ENCODE measurements around the gene NPAS3.

The NPAS3 gene

DNA sequence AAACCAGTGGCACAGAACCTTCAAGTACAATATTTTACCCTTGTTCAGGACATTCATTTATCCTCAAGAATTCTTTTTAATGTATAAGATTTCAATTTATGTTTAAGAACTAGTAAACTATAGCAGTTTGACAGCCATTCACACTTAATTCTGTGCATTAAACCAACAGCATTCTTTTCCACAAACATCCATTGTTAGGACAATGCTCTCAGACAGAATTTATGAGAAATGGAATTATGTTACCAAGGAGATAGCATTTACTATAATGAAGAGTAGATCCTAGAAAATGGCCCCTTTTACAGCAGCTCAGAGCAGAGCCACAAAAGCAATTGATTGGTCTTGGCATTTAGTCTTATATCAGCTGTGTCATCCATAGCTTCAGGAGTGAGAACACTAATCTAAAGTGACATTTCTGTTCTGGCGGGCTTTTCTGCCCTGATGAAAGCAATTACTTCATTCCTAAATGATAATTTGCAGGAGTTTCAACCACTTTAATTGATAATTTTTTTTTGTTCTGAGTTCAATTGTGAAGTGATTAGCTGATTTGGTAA is 268.9 kb downstream of the NPAS3 start:
- Histone ChIP-seq H3K4me3 (ENCODE audit: low read length) (no peak overlapping the region), H3K9me3 (ENCODE audit: control insufficient read depth, insufficient read depth, low read length) (no peaks in the 10 kb centered on the region), H3K4me1 (ENCODE audit: control insufficient read depth, insufficient read depth, low read length) (no peaks in the 10 kb centered on the region), H3K27ac (ENCODE audit: low read length) (no peak overlapping the region), H3K27me3 (ENCODE audit: control insufficient read depth, insufficient read depth, low read length) (no peaks in the 10 kb centered on the region), H3K36me3 (ENCODE audit: control insufficient read depth, insufficient read depth, low read length) (no peaks in the 10 kb centered on the region)
- no CpG with 5 or more reads among the region's 1 CpG for WGBS (ENCODE audit: insufficient coverage, insufficient read length)
- no peak for DNase-seq (ENCODE audit: low read depth, low spot score)

DNA sequence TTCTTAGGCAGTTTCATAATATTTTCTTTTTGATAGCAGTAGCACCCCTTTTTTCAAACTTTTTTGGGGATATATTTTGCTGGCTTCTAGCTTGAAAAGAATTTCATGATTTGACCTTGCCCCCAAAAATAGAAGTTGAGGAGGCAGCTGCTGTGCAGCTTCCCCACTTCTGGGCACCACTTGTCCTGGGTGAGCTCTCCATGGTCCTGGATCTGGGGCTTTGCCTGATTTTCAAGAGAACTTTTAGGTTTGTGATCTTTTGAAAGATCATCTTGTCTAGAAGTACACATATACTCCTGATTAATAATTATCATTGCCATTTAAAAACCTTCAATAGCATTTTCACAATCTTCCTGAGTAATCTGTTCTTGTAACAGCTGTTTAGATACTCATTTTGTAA is 271.6 kb downstream of the NPAS3 start:
- Histone ChIP-seq H3K9me3 (ENCODE audit: control insufficient read depth, insufficient read depth, low read length) (no peaks in the 10 kb centered on the region), H3K27me3 (ENCODE audit: control insufficient read depth, insufficient read depth, low read length) (no peaks in the 10 kb centered on the region), H3K27ac (ENCODE audit: low read length) (no peak overlapping the region), H3K4me1 (ENCODE audit: control insufficient read depth, insufficient read depth, low read length) (no peaks in the 10 kb centered on the region), H3K36me3 (ENCODE audit: control insufficient read depth, insufficient read depth, low read length) (no peaks in the 10 kb centered on the region), H3K4me3 (ENCODE audit: low read length) (no peak overlapping the region)
- peak; percentile 11 for DNase-seq (ENCODE audit: low read depth, low spot score)

DNA sequence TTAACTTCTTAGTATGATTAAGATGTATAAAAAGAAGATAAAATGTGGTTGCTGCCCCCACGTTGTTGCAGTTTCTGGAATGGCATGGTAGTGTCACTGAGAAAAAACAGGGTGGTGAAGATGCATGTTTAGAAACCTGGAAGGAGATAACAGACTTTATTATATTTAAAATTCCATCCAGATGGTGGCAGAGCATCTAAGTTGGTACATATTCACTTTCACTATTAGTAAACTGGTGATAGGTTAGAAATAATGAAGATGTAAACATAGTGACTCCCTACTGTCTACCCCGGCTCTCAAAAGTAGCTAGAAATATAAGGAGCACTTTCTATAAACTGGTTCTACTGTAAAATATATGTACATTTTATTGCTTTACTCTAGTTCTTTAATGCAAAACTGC is 279.3 kb downstream of the NPAS3 start:
- Histone ChIP-seq H3K27me3 (ENCODE audit: control insufficient read depth, insufficient read depth, low read length) (no peaks in the 10 kb centered on the region), H3K36me3 (ENCODE audit: control insufficient read depth, insufficient read depth, low read length) (no peaks in the 10 kb centered on the region), H3K9me3 (ENCODE audit: control insufficient read depth, insufficient read depth, low read length) (no peaks in the 10 kb centered on the region), H3K4me3 (ENCODE audit: low read length) (no peak overlapping the region), H3K27ac (ENCODE audit: low read length) (no peak overlapping the region), H3K4me1 (ENCODE audit: control insufficient read depth, insufficient read depth, low read length) (no peaks in the 10 kb centered on the region)
- no CpG with 5 or more reads among the region's 2 CpGs for WGBS (ENCODE audit: insufficient coverage, insufficient read length)
- no peak for DNase-seq (ENCODE audit: low read depth, low spot score)

DNA sequence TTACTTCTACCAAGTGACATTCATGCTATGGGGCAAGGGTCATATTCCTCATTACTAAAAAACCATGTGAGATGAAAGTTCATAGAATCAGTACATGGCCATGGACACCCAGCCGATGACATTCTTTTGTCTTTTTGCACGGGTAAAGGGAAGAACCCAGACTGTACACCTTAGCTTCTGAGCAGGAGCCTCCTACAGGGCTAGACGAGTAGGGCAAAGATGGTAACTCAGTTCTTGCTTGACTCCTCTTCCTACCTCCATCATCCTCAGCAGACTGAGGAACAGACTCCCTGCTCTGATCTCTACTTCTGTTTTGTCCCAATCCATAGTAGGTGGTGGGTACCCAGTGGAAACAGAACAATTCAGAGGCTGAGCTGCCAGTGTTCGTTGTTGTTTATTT is 281.3 kb downstream of the NPAS3 start:
- Histone ChIP-seq H3K9me3 (ENCODE audit: control insufficient read depth, insufficient read depth, low read length) (no peaks in the 10 kb centered on the region), H3K27me3 (ENCODE audit: control insufficient read depth, insufficient read depth, low read length) (no peaks in the 10 kb centered on the region), H3K4me3 (ENCODE audit: low read length) (no peak overlapping the region), H3K36me3 (ENCODE audit: control insufficient read depth, insufficient read depth, low read length) (no peaks in the 10 kb centered on the region), H3K27ac (ENCODE audit: low read length) (no peak overlapping the region), H3K4me1 (ENCODE audit: control insufficient read depth, insufficient read depth, low read length) (no peaks in the 10 kb centered on the region)
- DNase-seq (ENCODE audit: low read depth, low spot score) = no peak
- WGBS (ENCODE audit: insufficient coverage, insufficient read length) = no CpG with 5 or more reads among the region's 4 CpGs

DNA sequence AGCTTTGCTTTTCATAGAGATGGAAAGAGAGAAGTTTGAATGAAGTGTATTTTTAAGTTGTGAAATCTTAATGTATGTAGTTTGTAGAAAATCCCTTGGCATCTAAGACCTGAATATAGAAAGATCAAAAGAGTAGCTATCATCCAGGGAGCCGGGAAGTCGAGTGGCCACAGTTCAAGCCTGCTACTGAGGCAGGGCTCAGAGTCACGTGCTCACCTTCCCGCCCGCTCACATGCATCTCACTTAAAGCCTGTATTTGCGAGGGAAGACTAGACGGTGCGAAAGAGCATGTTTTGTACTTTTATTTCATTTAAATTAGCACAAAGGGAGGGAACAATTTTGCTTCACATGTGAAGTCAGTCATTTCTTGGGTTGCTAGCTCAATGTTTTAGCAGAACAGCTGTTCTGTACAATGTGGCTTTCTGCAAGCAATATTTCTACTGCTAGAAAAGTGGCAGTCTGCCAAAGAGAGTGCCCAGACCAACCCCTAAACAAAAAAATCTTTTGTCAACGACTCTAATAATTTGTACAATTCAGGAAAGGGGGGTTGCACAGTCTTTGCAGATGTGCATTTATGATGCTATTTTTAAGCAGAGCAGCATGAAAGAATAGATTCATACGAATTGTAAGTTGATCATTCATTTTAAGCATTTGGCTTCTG is 290.7 kb downstream of the NPAS3 start:
- WGBS (ENCODE audit: insufficient coverage, insufficient read length) = no CpG with 5 or more reads among the region's 10 CpGs
- Histone ChIP-seq H3K27ac (ENCODE audit: low read length) (no peak overlapping the region), H3K9me3 (ENCODE audit: control insufficient read depth, insufficient read depth, low read length) (no peaks in the 10 kb centered on the region), H3K4me1 (ENCODE audit: control insufficient read depth, insufficient read depth, low read length) (no peaks in the 10 kb centered on the region), H3K36me3 (ENCODE audit: control insufficient read depth, insufficient read depth, low read length) (no peaks in the 10 kb centered on the region), H3K27me3 (ENCODE audit: control insufficient read depth, insufficient read depth, low read length) (no peaks in the 10 kb centered on the region), H3K4me3 (ENCODE audit: low read length) (no peak overlapping the region)
- no peak for DNase-seq (ENCODE audit: low read depth, low spot score)

DNA sequence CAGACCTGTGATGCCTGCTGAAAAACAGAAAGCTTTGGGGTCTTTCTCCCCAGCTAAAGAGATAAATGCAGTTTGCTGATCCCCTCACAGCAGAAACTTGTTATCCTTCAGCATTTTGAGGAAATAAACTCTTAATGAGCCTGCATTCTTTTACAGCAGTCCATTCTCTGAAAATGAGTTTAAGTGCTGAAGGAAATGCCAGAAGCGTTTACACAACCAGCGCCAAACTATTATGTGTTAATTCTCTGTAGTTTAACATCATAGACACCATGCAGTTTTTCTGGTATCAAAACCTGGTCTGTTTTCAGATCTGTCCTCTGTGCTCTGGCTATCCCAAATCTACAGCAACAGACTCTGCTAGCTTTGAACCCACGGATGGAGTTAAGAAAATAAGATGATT is 291.3 kb downstream of the NPAS3 start:
- Histone ChIP-seq H3K27ac (ENCODE audit: low read length) (no peak overlapping the region), H3K4me3 (ENCODE audit: low read length) (no peak overlapping the region), H3K27me3 (ENCODE audit: control insufficient read depth, insufficient read depth, low read length) (no peaks in the 10 kb centered on the region), H3K9me3 (ENCODE audit: control insufficient read depth, insufficient read depth, low read length) (no peaks in the 10 kb centered on the region), H3K36me3 (ENCODE audit: control insufficient read depth, insufficient read depth, low read length) (no peaks in the 10 kb centered on the region), H3K4me1 (ENCODE audit: control insufficient read depth, insufficient read depth, low read length) (no peaks in the 10 kb centered on the region)
- no CpG with 5 or more reads among the region's 3 CpGs for WGBS (ENCODE audit: insufficient coverage, insufficient read length)
- DNase-seq (ENCODE audit: low read depth, low spot score) = no peak

DNA sequence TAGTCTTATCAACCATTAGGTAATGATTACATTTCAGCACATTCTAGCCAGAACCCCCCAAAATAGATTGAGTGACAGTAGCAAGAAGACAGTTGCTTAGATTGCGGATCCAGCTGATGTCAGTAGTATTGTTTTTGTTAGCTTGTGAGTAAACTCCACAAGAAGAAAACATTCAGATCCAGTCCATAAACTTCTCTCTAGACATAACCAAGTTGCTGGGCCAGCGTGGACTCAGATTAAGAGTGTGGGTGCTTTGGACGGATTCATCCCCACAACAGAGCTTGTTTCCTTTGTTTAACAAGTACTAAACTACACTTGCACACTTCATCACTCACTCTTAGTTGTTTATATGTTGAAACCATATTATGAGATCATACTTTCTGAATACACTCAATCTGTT is 293.4 kb downstream of the NPAS3 start:
- H3K4me3 ChIP-seq (ENCODE audit: low read length) = no peak overlapping the region
- no peaks in the 10 kb centered on the region for H3K27me3 ChIP-seq (ENCODE audit: control insufficient read depth, insufficient read depth, low read length)
- DNase-seq (ENCODE audit: low read depth, low spot score) = no peak
- H3K27ac ChIP-seq (ENCODE audit: low read length) = no peak overlapping the region
- no peaks in the 10 kb centered on the region for H3K9me3 ChIP-seq (ENCODE audit: control insufficient read depth, insufficient read depth, low read length)
- no peaks in the 10 kb centered on the region for H3K36me3 ChIP-seq (ENCODE audit: control insufficient read depth, insufficient read depth, low read length)
- no peaks in the 10 kb centered on the region for H3K4me1 ChIP-seq (ENCODE audit: control insufficient read depth, insufficient read depth, low read length)
- WGBS (ENCODE audit: insufficient coverage, insufficient read length) = no CpG with 5 or more reads among the region's 3 CpGs

DNA sequence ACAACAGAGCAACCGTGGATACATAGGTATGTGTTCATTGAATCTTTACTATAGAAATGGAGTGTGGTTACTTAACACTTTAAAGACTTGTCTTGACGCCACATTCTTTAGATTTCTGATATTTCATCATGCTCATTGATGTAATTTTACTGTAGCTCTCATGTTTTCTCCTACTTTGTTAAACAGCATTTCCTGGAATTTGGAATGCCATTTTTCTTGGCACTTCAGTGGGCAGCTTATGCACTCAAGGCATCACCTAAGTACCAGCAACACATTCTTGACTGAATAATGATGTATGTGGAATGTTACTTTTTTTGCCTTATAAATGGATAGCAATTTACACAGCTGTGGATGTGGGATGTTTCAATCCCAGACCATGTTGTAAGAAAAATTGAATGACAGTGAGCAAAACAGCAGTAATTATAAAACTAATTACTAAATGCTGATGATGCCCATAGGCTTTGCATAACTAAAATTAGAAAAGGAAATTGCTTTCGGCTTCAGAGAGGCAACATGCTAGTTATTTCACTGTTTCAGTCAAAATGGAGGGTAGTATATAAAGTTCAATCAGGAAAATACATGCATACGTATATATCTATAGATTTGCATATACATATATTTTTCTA is 298.5 kb downstream of the NPAS3 start:
- Histone ChIP-seq H3K36me3 (ENCODE audit: control insufficient read depth, insufficient read depth, low read length) (no peaks in the 10 kb centered on the region), H3K9me3 (ENCODE audit: control insufficient read depth, insufficient read depth, low read length) (no peaks in the 10 kb centered on the region), H3K27me3 (ENCODE audit: control insufficient read depth, insufficient read depth, low read length) (no peaks in the 10 kb centered on the region), H3K27ac (ENCODE audit: low read length) (no peak overlapping the region), H3K4me3 (ENCODE audit: low read length) (no peak overlapping the region), H3K4me1 (ENCODE audit: control insufficient read depth, insufficient read depth, low read length) (no peaks in the 10 kb centered on the region)
- DNase-seq (ENCODE audit: low read depth, low spot score) = no peak
- no CpG with 5 or more reads among the region's 4 CpGs for WGBS (ENCODE audit: insufficient coverage, insufficient read length)

DNA sequence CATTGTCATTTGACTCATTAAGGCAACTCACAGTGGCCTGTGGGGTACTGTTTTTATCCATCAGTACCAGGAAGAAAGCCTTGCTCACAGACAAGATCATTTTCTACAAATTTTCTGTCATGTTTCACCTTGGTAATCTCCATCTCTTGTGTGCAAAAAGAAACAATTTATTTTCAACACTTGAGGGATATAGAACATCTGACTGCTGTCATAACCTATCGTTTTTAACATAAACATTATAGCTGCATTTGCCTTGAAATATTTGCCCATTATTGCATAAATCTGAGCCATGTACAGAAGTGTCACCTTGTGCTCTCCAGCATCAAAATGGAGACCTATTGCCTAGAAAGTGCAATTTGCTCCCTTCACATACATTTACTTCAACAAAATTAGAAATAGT is 300.8 kb downstream of the NPAS3 start:
- Histone ChIP-seq H3K4me3 (ENCODE audit: low read length) (no peak overlapping the region), H3K27me3 (ENCODE audit: control insufficient read depth, insufficient read depth, low read length) (no peaks in the 10 kb centered on the region), H3K9me3 (ENCODE audit: control insufficient read depth, insufficient read depth, low read length) (no peaks in the 10 kb centered on the region), H3K36me3 (ENCODE audit: control insufficient read depth, insufficient read depth, low read length) (no peaks in the 10 kb centered on the region), H3K4me1 (ENCODE audit: control insufficient read depth, insufficient read depth, low read length) (no peaks in the 10 kb centered on the region), H3K27ac (ENCODE audit: low read length) (no peak overlapping the region)
- WGBS (ENCODE audit: insufficient coverage, insufficient read length) = no CpG with 5 or more reads among the region's 1 CpG
- no peak for DNase-seq (ENCODE audit: low read depth, low spot score)

DNA sequence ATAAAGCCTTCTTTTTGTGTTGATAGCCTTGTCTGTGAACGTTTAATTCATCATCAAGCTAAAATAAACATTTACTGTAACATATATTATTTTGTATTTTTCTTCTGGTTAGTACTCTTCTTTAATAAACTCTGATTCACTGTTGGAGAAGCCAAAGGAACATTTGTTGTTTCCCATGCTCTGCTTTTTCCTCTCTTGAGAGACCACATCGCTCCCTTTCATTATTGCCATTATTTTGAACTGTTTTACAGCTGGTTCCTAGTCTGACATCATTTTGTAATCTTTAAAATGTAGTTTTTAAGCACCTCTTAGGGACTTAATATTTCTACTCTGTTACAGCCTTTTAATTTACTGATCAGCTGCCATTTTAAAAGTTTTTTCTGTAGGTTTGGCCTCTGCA is 301.8 kb downstream of the NPAS3 start:
- no peaks in the 10 kb centered on the region for H3K27me3 ChIP-seq (ENCODE audit: control insufficient read depth, insufficient read depth, low read length)
- no peak for DNase-seq (ENCODE audit: low read depth, low spot score)
- H3K4me1 ChIP-seq (ENCODE audit: control insufficient read depth, insufficient read depth, low read length) = no peaks in the 10 kb centered on the region
- no CpG with 5 or more reads among the region's 2 CpGs for WGBS (ENCODE audit: insufficient coverage, insufficient read length)
- H3K36me3 ChIP-seq (ENCODE audit: control insufficient read depth, insufficient read depth, low read length) = no peaks in the 10 kb centered on the region
- H3K4me3 ChIP-seq (ENCODE audit: low read length) = no peak overlapping the region
- no peaks in the 10 kb centered on the region for H3K9me3 ChIP-seq (ENCODE audit: control insufficient read depth, insufficient read depth, low read length)
- no peak overlapping the region for H3K27ac ChIP-seq (ENCODE audit: low read length)

DNA sequence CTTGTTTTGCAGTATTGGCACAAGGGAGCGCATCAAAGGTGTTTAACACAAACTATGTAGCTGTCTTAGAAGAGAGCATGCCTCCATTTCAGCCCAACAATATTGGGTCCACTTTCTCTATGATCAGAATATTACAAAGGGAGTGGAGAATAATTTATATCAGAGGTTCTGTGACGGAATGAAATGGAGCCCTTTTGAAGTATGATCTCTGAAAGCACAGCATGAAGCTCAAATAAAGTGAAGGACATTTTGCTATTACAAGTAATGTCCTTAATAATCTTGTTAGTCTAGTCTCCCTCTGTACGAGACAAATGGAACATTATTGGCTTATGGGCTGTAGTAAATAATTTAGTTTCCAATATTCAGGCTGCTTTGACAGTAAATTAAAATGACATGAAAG is 302.7 kb downstream of the NPAS3 start:
- Histone ChIP-seq H3K27ac (ENCODE audit: low read length) (no peak overlapping the region), H3K9me3 (ENCODE audit: control insufficient read depth, insufficient read depth, low read length) (no peaks in the 10 kb centered on the region), H3K4me3 (ENCODE audit: low read length) (no peak overlapping the region), H3K27me3 (ENCODE audit: control insufficient read depth, insufficient read depth, low read length) (no peaks in the 10 kb centered on the region), H3K4me1 (ENCODE audit: control insufficient read depth, insufficient read depth, low read length) (no peaks in the 10 kb centered on the region), H3K36me3 (ENCODE audit: control insufficient read depth, insufficient read depth, low read length) (no peaks in the 10 kb centered on the region)
- WGBS (ENCODE audit: insufficient coverage, insufficient read length) = no CpG with 5 or more reads among the region's 3 CpGs
- DNase-seq (ENCODE audit: low read depth, low spot score) = no peak
